SK-N-SH (cell line): ENCODE data around the gene SAMD4B.

ENCODE experiments used
- NRF1 ChIP-seq: IDR thresholded peaks from 2 replicates; pipeline ENCODE4 v1.6.1; 2012; ENCODE audit warnings: low read depth, mild to moderate bottlenecking, low read length
- REST ChIP-seq: IDR thresholded peaks from 2 replicates; pipeline ENCODE4 v1.6.1; 2012; ENCODE audit warnings: mild to moderate bottlenecking, low read depth, low read length, moderate library complexity
- SMC3 ChIP-seq: IDR thresholded peaks from 2 replicates; pipeline ENCODE4 v1.6.1; 2012; ENCODE audit warnings: low read depth, low read length, improper control_type of control experiment
- TAF1 ChIP-seq: IDR thresholded peaks from 2 replicates; pipeline ENCODE4 v1.6.1; 2012; ENCODE audit warnings: low read depth, mild to moderate bottlenecking, low read length, moderate library complexity, borderline replicate concordance

GRCh38 chr19:39306075-39306474, 36.1 kb upstream of the SAMD4B start:
- TF ChIP-seq TAF1 (no peak), SMC3 (no peak), REST (no peak), NRF1 (no peak)
